ENCODE measurements around the gene TOMM6. TPM values are rescaled to one million over a fixed set of nuclear protein-coding genes. Genes with fewer than 3 reads are reported as not detected.

Gene TOMM6
- total and polyA plus RNA-seq, 4 donors: 48.2 to 123 (median 86.1) TPM

GRCh38 chr6:41770381-41771057 lies 17.0 kb upstream of the TOMM6 start:
- WGBS: 96% methylated on average over 30 of the region's 30 CpGs
- no peak overlapping the region for H3K9ac ChIP-seq (ENCODE audit: low read depth in 1 of 2, low read length in 2 of 2)
- no peak overlapping the region for H3K4me3 ChIP-seq (ENCODE audit: low read depth in 1 of 3, low read length in 3 of 3)
- TF ChIP-seq SP1 (IDR thresholded peaks at IDR 0.05) (no peak), YY1 (IDR thresholded peaks at IDR 0.05) (no peak), TAF1 (conservative IDR thresholded peaks at IDR 0.05) (no peak), REST (IDR thresholded peaks at IDR 0.05) (no peak), HNF4A (conservative IDR thresholded peaks at IDR 0.05) (no peak), FOXA1 (IDR thresholded peaks at IDR 0.05) (no peak), RAD21 (IDR thresholded peaks at IDR 0.05) (no peak), HNF4G (IDR thresholded peaks at IDR 0.05) (no peak), FOXA2 (IDR thresholded peaks at IDR 0.05) (no peak)
- no peaks in the 10 kb centered on the region for H3K27me3 ChIP-seq (ENCODE audit: control insufficient read depth in 4 of 4, insufficient read depth in 4 of 4, low read length in 3 of 4)
- H3K9me3 ChIP-seq (ENCODE audit: control insufficient read depth in 4 of 4, low read length in 3 of 4): no peaks in the 10 kb centered on the region
- peaks cover 11 to 38% (median 19%) of the 10 kb centered on the region in 4 donors for H3K36me3 ChIP-seq (ENCODE audit: control insufficient read depth in 4 of 4, insufficient read depth in 3 of 4, low read depth in 1 of 4, low read length in 3 of 4)
- H3K4me1 ChIP-seq (ENCODE audit: control insufficient read depth in 4 of 4, insufficient read depth in 4 of 4, low read length in 3 of 4): no peaks in the 10 kb centered on the region
- DNase-seq (ENCODE audit: low spot score): no peak
- no peak overlapping the region for H3K27ac ChIP-seq (ENCODE audit: low read depth in 1 of 2, low read length in 2 of 2)

DNA sequence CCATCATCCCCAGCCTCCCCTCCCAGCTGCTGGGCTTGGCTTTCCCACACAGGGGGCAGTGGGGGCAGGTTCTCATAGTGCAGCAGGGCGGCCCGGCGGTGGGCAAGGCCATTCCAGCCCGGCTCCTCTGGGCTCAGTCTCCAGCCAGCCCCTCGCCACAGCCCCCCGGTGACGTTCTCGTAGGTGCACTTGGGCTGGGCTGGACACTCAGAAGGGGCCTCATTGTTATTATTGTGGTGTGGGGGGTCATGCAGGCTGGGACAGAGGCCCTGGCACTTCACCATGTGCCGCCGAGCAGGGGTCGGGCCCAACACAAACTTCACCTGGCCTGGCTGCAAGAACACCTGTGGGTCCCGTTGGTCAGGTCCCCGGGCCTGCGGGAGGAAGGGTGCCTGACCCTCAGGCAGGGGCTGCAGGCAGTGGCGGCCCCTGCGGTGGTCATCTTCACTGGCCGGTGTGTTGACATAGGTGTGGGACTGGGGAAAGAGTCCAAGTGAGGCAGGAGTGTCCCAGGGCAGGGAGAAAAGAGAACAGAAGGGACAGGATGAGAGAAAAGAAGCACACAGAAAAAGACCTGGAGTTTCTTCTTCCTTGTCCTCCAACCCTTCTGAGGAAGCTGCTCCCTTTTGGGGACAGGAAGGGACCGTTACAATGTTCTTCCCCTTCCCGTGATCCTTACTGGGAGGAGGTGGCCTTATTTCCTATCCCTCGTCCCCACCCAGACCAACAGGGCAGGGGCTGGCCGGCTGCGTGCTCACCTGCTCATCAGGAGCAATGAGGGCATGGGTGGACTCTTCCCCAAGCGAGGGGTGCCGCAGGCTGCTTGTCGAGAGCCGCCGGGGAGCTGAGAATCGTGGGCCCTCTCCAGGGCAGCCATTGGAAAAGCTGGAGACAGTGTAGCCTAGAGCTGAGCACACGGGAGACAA lies 16.2 kb upstream of the TOMM6 start:
- WGBS: 95% methylated on average over 29 of the region's 29 CpGs
- Histone ChIP-seq H3K4me1 (ENCODE audit: control insufficient read depth in 4 of 4, insufficient read depth in 4 of 4, low read length in 3 of 4) (no peaks in the 10 kb centered on the region), H3K27ac (ENCODE audit: low read depth in 1 of 2, low read length in 2 of 2) (no peak overlapping the region), H3K9ac (ENCODE audit: low read depth in 1 of 2, low read length in 2 of 2) (no peak overlapping the region), H3K4me3 (ENCODE audit: low read depth in 1 of 3, low read length in 3 of 3) (no peak overlapping the region), H3K27me3 (ENCODE audit: control insufficient read depth in 4 of 4, insufficient read depth in 4 of 4, low read length in 3 of 4) (no peaks in the 10 kb centered on the region), H3K9me3 (ENCODE audit: control insufficient read depth in 4 of 4, low read length in 3 of 4) (no peaks in the 10 kb centered on the region), H3K36me3 (ENCODE audit: control insufficient read depth in 4 of 4, insufficient read depth in 3 of 4, low read depth in 1 of 4, low read length in 3 of 4) (peaks cover 11 to 38% (median 19%) of the 10 kb centered on the region in 4 donors)
- TF ChIP-seq ZBTB33 (IDR thresholded peaks at IDR 0.05) (no peak), GABPA (IDR thresholded peaks at IDR 0.05 in 1 of 2, conservative IDR thresholded peaks at IDR 0.05 in 1 of 2) (no peak), RXRA (IDR thresholded peaks at IDR 0.05) (no peak), SP1 (IDR thresholded peaks at IDR 0.05) (no peak)
- TF ChIP-seq, protein P1, sequence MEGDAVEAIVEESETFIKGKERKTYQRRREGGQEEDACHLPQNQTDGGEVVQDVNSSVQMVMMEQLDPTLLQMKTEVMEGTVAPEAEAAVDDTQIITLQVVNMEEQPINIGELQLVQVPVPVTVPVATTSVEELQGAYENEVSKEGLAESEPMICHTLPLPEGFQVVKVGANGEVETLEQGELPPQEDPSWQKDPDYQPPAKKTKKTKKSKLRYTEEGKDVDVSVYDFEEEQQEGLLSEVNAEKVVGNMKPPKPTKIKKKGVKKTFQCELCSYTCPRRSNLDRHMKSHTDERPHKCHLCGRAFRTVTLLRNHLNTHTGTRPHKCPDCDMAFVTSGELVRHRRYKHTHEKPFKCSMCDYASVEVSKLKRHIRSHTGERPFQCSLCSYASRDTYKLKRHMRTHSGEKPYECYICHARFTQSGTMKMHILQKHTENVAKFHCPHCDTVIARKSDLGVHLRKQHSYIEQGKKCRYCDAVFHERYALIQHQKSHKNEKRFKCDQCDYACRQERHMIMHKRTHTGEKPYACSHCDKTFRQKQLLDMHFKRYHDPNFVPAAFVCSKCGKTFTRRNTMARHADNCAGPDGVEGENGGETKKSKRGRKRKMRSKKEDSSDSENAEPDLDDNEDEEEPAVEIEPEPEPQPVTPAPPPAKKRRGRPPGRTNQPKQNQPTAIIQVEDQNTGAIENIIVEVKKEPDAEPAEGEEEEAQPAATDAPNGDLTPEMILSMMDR (IDR thresholded peaks at IDR 0.05; ENCODE audit: low read depth, low read length, missing input control): no peak
- no peak for DNase-seq (ENCODE audit: low spot score)
